Suprapubic skin (tissue), 3 donors: ENCODE measurements around the gene ZBTB48.

ENCODE experiments used
- POLR2A ChIP-seq, 2 donors: fragments of 450-650 bp; IDR thresholded peaks; one replicate each; pipeline ENCODE4 v1.6.1; 2017; ENCODE audit warnings: antibody characterized with exemption in 2 of 2, mild to moderate bottlenecking in 2 of 2, moderate library complexity in 2 of 2
- TF ChIP-seq, protein P1 (sequence below), 2 donors: fragments of 200-600 bp in 1 of 2; fragments of 450-650 bp in 1 of 2; sonication (generic) in 1 of 2; IDR thresholded peaks; one replicate each; pipeline ENCODE4 v1.5.1; 2016 to 2019; ENCODE audit warnings: antibody characterized with exemption in 2 of 2, mild to moderate bottlenecking in 1 of 2, moderate library complexity in 1 of 2

DNA sequence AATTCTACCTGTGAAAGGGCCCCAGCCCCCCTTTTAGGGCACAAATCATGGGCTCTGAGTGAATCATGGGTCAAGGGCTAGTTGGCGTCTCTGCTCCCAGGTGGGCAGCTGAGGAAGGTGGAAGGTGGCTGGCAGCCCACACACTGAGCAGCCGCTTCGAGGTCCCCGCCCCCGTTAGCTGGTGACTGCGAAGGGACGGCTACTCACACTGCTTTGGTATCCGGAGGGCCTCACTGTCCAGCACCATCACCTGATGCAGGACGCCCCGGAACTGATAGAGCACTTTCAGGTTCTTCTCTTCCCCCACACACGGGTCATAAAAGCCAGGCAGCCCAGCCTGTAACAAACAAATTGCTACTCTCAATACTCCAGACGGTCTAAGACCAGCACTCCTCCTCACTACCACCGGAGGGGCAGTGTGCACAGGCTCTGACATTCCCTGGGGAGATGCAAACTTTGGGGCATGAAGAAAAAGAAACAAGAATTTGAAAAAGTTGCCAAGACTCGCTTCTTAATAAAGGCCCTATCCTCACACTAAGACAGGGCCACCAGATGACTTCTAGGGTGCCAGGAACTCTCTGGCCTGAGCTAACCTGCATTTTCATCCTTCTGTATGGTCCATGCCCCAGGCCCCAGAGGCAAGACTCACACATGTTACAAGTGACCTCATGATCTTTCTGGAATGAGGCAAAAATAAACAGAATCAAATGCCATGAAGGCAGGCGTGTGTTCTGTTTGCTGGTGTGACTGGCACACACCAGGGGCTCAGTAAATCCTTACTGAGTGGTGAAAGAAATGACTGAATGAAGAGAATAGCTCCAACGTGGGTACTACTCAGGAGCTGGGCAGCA is 56.3 kb downstream of the ZBTB48 start:
- TF ChIP-seq, protein P1, sequence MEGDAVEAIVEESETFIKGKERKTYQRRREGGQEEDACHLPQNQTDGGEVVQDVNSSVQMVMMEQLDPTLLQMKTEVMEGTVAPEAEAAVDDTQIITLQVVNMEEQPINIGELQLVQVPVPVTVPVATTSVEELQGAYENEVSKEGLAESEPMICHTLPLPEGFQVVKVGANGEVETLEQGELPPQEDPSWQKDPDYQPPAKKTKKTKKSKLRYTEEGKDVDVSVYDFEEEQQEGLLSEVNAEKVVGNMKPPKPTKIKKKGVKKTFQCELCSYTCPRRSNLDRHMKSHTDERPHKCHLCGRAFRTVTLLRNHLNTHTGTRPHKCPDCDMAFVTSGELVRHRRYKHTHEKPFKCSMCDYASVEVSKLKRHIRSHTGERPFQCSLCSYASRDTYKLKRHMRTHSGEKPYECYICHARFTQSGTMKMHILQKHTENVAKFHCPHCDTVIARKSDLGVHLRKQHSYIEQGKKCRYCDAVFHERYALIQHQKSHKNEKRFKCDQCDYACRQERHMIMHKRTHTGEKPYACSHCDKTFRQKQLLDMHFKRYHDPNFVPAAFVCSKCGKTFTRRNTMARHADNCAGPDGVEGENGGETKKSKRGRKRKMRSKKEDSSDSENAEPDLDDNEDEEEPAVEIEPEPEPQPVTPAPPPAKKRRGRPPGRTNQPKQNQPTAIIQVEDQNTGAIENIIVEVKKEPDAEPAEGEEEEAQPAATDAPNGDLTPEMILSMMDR (IDR thresholded peaks at IDR 0.05) = no peak
- TF ChIP-seq POLR2A (IDR thresholded peaks at IDR 0.05) = no peak
